Endothelial cell of umbilical vein (primary cell): ENCODE data around the gene WDR82. TPM values are rescaled to one million over a fixed set of nuclear protein-coding genes. Genes with fewer than 3 reads are reported as not detected.

ENCODE experiments used
- BruUV-seq: library from RNA; stranded (reverse); fragments of 400-500 nt; replicated peaks from 2 replicates; lab custom pipeline; 2021; lab: Mats Ljungman, UMichigan
- CTCF ChIA-PET: fragments of 300-600, 350-600 bp; sonication (Branson Sonifier 250); formaldehyde crosslinking; loops from one replicate; lab custom pipeline; 2021; ENCODE audit warnings: antibody characterized with exemption, inconsistent platforms; lab: Charles Lee
- POLR2A ChIA-PET: fragments of 300-600, 350-600 bp; sonication (Branson Sonifier 250); formaldehyde crosslinking; loops from one replicate; lab custom pipeline; 2021; ENCODE audit warnings: antibody characterized with exemption, inconsistent platforms; lab: Charles Lee
- DNase-seq: peaks from one replicate; pipeline ENCODE4 v3.0.0-alpha.2; 2011; ENCODE audit warnings: low read depth, low spot score
- FAIRE-seq: peaks from 2 replicates; lab custom pipeline; 2011; peaks lifted over from hg19 to GRCh38; lab: Jason Lieb, UNC
- H2AFZ ChIP-seq: 2 replicates; pipeline ENCODE4 v1.6.0; 2012; ENCODE audit warnings: low read depth, low read length, control low read depth, inconsistent platforms
- H3K27ac ChIP-seq: 2 replicates; pipeline ENCODE4 v1.5.1; 2011; ENCODE audit warnings: low read depth, mild to moderate bottlenecking, control low read depth, low read length, moderate library complexity; ENCODE audit not compliant: insufficient read depth
- H3K27me3 ChIP-seq, 2 experiments: 2 replicates each; pipeline versions ENCODE4 v1.6.0 to v1.6.1; 2011; ENCODE audit warnings: low read length in 2 of 2, mixed read lengths in 1 of 2; ENCODE audit not compliant: control insufficient read depth in 2 of 2, insufficient read depth in 2 of 2
- H3K36me3 ChIP-seq, 2 experiments: 2 replicates in 1 of 2; 3 replicates in 1 of 2; pipeline ENCODE4 v1.5.1; 2011; ENCODE audit warnings: low read length in 2 of 2, mild to moderate bottlenecking in 1 of 2, moderate library complexity in 1 of 2; ENCODE audit not compliant: control insufficient read depth in 2 of 2, insufficient read depth in 2 of 2; ENCODE audit errors: extremely low read depth in 1 of 2
- H3K4me1 ChIP-seq: 3 replicates; pipeline ENCODE4 v1.5.1; 2011; ENCODE audit warnings: mild to moderate bottlenecking, low read length; ENCODE audit not compliant: control insufficient read depth, insufficient read depth; ENCODE audit errors: extremely low read depth
- H3K4me2 ChIP-seq: 2 replicates; pipeline ENCODE4 v1.6.1; 2011; ENCODE audit warnings: low read length, control low read depth, mixed read lengths; ENCODE audit not compliant: insufficient read depth
- H3K4me3 ChIP-seq, 3 experiments: fragments of 200-600 bp in 1 of 3; sonication (generic), shearing (Covaris generic) in 1 of 3; replicated peaks in 1 of 3; 2 replicates each; pipeline ENCODE4 v1.5.1; 2011 to 2016; ENCODE audit warnings: control low read depth in 3 of 3, low read length in 3 of 3, mild to moderate bottlenecking in 2 of 3, inconsistent platforms in 1 of 3, low read depth in 1 of 3, moderate library complexity in 1 of 3; ENCODE audit not compliant: insufficient read depth in 1 of 3
- H3K79me2 ChIP-seq: 2 replicates; pipeline ENCODE4 v1.6.0; 2012; ENCODE audit warnings: low read length, inconsistent platforms; ENCODE audit not compliant: control insufficient read depth, insufficient read depth
- H3K9ac ChIP-seq: replicated peaks from 2 replicates; pipeline ENCODE3; 2011; ENCODE audit warnings: low read length, control low read depth; ENCODE audit not compliant: insufficient read depth; ENCODE audit errors: extremely low read depth
- H3K9me1 ChIP-seq: replicated peaks from 3 replicates; pipeline ENCODE4 v1.6.0; 2011; ENCODE audit warnings: mild to moderate bottlenecking, low read length; ENCODE audit not compliant: control insufficient read depth, insufficient read depth; ENCODE audit errors: extremely low read depth
- H3K9me3 ChIP-seq: replicated peaks from 2 replicates; pipeline ENCODE4 v1.5.1; 2012; ENCODE audit warnings: low read length, inconsistent platforms; ENCODE audit not compliant: control insufficient read depth, insufficient read depth
- H4K20me1 ChIP-seq: replicated peaks from 2 replicates; pipeline ENCODE3; 2011; ENCODE audit warnings: mild to moderate bottlenecking, low read length; ENCODE audit not compliant: control insufficient read depth, insufficient read depth; ENCODE audit errors: extremely low read depth
- EZH2 ChIP-seq: IDR thresholded peaks from 2 replicates; pipeline ENCODE4 v1.6.1; 2012; ENCODE audit warnings: borderline replicate concordance, low read depth, mild to moderate bottlenecking, moderate library complexity, low read length, inconsistent platforms; ENCODE audit not compliant: severe bottlenecking
- FOS ChIP-seq: IDR thresholded peaks from 2 replicates; pipeline ENCODE4 v1.6.1; 2011; ENCODE audit warnings: mild to moderate bottlenecking, low read length, moderate library complexity, borderline replicate concordance; ENCODE audit not compliant: insufficient read depth
- GATA2 ChIP-seq: IDR thresholded peaks from 2 replicates; pipeline ENCODE4 v1.7.0; 2011; ENCODE audit warnings: low read depth, mild to moderate bottlenecking, moderate library complexity, mixed read lengths, low read length; ENCODE audit not compliant: insufficient read length, insufficient read depth
- JUN ChIP-seq: IDR thresholded peaks from 2 replicates; pipeline ENCODE4 v1.6.1; 2011; ENCODE audit warnings: borderline replicate concordance, low read depth; ENCODE audit not compliant: insufficient read length, insufficient read depth
- MYC ChIP-seq: IDR thresholded peaks from one replicate; pipeline ENCODE4 v1.6.1; 2011; ENCODE audit warnings: mild to moderate bottlenecking, low read depth, low read length
- POLR2A ChIP-seq: IDR thresholded peaks from 2 replicates; pipeline ENCODE4 v1.6.1; 2012; ENCODE audit warnings: low read depth, mild to moderate bottlenecking, control low read depth, low read length
- POLR2AphosphoS5 ChIP-seq: IDR thresholded peaks from 2 replicates; pipeline ENCODE4 v1.6.1; 2012; ENCODE audit warnings: low read depth, mild to moderate bottlenecking, control low read depth, low read length, moderate library complexity; ENCODE audit not compliant: insufficient read depth
- dilution Hi-C: fragments of 300-500 bp; cut with MboI; formaldehyde crosslinking; loops from one replicate; pipeline ENCODE4 v1.15.0; 2019; ENCODE audit warnings: low sequenced_read_pairs; ENCODE audit not compliant: extremely low pct_ligation_motif_present
- intact Hi-C: fragments of 100-400 bp; cut with micrococcal nuclease; formaldehyde crosslinking; loops from one replicate; pipeline ENCODE4 v1.10.0; 2022
- polyA plus RNA-seq, 4 experiments: library from polyadenylated mRNA; depleted of rRNA in 3 of 4; stranded (reverse) in 3 of 4; unstranded in 1 of 4; fragments of >200 nt; gene quantifications; 2 replicates each; pipeline versions ENCODE4 v1.2.1 to v1.2.3, GENCODE V29; 2011 to 2012; ENCODE audit warnings: missing spikeins in 1 of 4
- total RNA-seq: library from RNA; stranded (reverse); gene quantifications from 2 replicates; pipeline ENCODE4 v1.2.3, GENCODE V29; 2021
- TF ChIP-seq, protein P1 (sequence below): IDR thresholded peaks from 2 replicates; pipeline ENCODE4 v1.6.1; 2011; ENCODE audit not compliant: insufficient read depth, insufficient read length
- TF ChIP-seq, protein P2 (sequence below), 2 donors: IDR thresholded peaks; 1 replicate in 1 of 2; 2 replicates in 1 of 2; pipeline ENCODE4 v1.5.1; 2011; ENCODE audit warnings: low read length in 2 of 2, mild to moderate bottlenecking in 2 of 2, moderate library complexity in 2 of 2, control low read depth in 1 of 2, inconsistent platforms in 1 of 2, low read depth in 1 of 2; ENCODE audit not compliant: insufficient read depth in 1 of 2; ENCODE audit errors: extremely low read depth in 1 of 2

The WDR82 gene
- total and polyA plus RNA-seq, 2 donors (not counting 3 experiments of a cell fraction or from before 2014, with no cell fraction given): 39.9 to 71.3 TPM

DNA sequence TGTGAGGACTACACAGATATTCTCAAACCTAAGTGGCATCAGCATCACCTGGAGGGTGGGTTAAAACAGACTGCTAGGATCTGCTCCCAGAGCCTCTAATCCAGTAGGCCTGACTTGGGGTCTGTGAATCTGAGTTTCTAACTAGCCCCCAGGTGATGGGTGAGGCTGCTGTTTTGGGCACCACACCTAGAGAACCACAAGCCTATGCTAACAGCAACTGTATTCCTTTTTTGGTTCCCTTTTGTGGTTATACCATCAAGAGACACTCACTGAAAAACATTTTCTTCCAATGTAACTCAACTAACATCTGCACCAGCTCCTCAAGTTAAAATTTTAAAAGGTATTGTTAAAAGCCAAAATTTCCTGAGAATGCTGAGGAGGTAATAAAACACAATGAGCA is 16.0 kb downstream of the WDR82 start:
- no peak for TF ChIP-seq POLR2A
- no peak for TF ChIP-seq JUN
- TF ChIP-seq, protein P1, sequence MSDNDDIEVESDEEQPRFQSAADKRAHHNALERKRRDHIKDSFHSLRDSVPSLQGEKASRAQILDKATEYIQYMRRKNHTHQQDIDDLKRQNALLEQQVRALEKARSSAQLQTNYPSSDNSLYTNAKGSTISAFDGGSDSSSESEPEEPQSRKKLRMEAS: no peak
- TF ChIP-seq FOS: no peak
- no peak for TF ChIP-seq EZH2
- TF ChIP-seq, protein P2, sequence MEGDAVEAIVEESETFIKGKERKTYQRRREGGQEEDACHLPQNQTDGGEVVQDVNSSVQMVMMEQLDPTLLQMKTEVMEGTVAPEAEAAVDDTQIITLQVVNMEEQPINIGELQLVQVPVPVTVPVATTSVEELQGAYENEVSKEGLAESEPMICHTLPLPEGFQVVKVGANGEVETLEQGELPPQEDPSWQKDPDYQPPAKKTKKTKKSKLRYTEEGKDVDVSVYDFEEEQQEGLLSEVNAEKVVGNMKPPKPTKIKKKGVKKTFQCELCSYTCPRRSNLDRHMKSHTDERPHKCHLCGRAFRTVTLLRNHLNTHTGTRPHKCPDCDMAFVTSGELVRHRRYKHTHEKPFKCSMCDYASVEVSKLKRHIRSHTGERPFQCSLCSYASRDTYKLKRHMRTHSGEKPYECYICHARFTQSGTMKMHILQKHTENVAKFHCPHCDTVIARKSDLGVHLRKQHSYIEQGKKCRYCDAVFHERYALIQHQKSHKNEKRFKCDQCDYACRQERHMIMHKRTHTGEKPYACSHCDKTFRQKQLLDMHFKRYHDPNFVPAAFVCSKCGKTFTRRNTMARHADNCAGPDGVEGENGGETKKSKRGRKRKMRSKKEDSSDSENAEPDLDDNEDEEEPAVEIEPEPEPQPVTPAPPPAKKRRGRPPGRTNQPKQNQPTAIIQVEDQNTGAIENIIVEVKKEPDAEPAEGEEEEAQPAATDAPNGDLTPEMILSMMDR (IDR thresholded peaks at IDR 0.05; ENCODE audit: extremely low read depth in 1 of 2, insufficient read depth in 1 of 2, low read depth in 1 of 2, low read length in 2 of 2): no peak
- TF ChIP-seq GATA2: no peak
- no peak for TF ChIP-seq MYC
- TF ChIP-seq POLR2AphosphoS5: no peak
- peaks cover 15% of the 10 kb centered on the region for H3K4me1 ChIP-seq
- peaks cover 2% of the 10 kb centered on the region for H4K20me1 ChIP-seq
- H3K4me2 ChIP-seq: no peak overlapping the region
- peaks cover 35 to 52% of the 10 kb centered on the region in 2 experiments for H3K36me3 ChIP-seq
- intact Hi-C loops (no loop called here), dilution Hi-C loops (no loop called here)
- no peak overlapping the region for H3K9ac ChIP-seq
- no peaks in the 10 kb centered on the region for H3K9me3 ChIP-seq
- no peak for DNase-seq
- no peaks in the 10 kb centered on the region for H3K9me1 ChIP-seq
- ChIA-PET CTCF (interaction anchor here (1.4 kb wide), 2 partner anchors 13 to 31 kb away, joined by 3 to 7 read pairs; no protein-coding TSS in a partner anchor), POLR2A (no interaction called here)
- H3K27ac ChIP-seq: no peak overlapping the region
- no peak overlapping the region for H2AFZ ChIP-seq
- no peak for FAIRE-seq
- H3K4me3 ChIP-seq: no peak overlapping the region
- BruUV-seq: no TSS peak
- no peaks in the 10 kb centered on the region for H3K27me3 ChIP-seq
- H3K79me2 ChIP-seq: peaks cover 60% of the 10 kb centered on the region
